Mesenchymal stem cell (in vitro differentiated cells and primary cell): ENCODE measurements around the gene SLC7A10.

Experiments used
- DNase-seq: peaks from one replicate; pipeline ENCODE4 v3.0.0-alpha.2; 2013
- H2AFZ ChIP-seq: one replicate; pipeline ENCODE4 v1.6.1; 2013; ENCODE audit warnings: low read depth, mild to moderate bottlenecking, control low read depth, inconsistent platforms, low read length, moderate library complexity
- H2AK5ac ChIP-seq: 2 replicates; pipeline ENCODE4 v1.6.1; 2013; ENCODE audit warnings: low read length, moderate library complexity, mild to moderate bottlenecking, inconsistent platforms; ENCODE audit not compliant: severe bottlenecking
- H2BK120ac ChIP-seq: one replicate; pipeline ENCODE4 v1.6.1; 2013; ENCODE audit warnings: low read depth, mild to moderate bottlenecking, inconsistent platforms, low read length, moderate library complexity
- H2BK12ac ChIP-seq, 2 experiments: one replicate each; pipeline ENCODE4 v1.6.1; 2013; ENCODE audit warnings: inconsistent platforms in 2 of 2, low read length in 2 of 2, mild to moderate bottlenecking in 2 of 2, moderate library complexity in 2 of 2, control low read depth in 1 of 2
- H2BK15ac ChIP-seq: one replicate; pipeline ENCODE4 v1.6.1; 2013; ENCODE audit warnings: mild to moderate bottlenecking, low read depth, inconsistent platforms; ENCODE audit not compliant: poor library complexity, severe bottlenecking
- H2BK5ac ChIP-seq: 2 replicates; pipeline ENCODE4 v1.6.1; 2013; ENCODE audit warnings: low read depth, mild to moderate bottlenecking, low read length, control low read depth, inconsistent platforms; ENCODE audit not compliant: poor library complexity, severe bottlenecking
- H3K14ac ChIP-seq, 2 experiments: one replicate each; pipeline ENCODE4 v1.6.1; 2013; ENCODE audit warnings: inconsistent platforms in 2 of 2, low read length in 2 of 2, control low read depth in 1 of 2, mild to moderate bottlenecking in 1 of 2, moderate library complexity in 1 of 2
- H3K18ac ChIP-seq, 2 experiments: one replicate each; pipeline ENCODE4 v1.6.1; 2013; ENCODE audit warnings: inconsistent platforms in 2 of 2, low read length in 2 of 2, control low read depth in 1 of 2, low read depth in 1 of 2, mild to moderate bottlenecking in 1 of 2
- H3K23ac ChIP-seq, 2 experiments: one replicate each; pipeline ENCODE4 v1.6.1; 2013; ENCODE audit warnings: inconsistent platforms in 2 of 2, low read length in 2 of 2, mild to moderate bottlenecking in 2 of 2, moderate library complexity in 2 of 2, control low read depth in 1 of 2
- H3K27ac ChIP-seq: 2 replicates; pipeline ENCODE4 v1.5.1; 2013; ENCODE audit warnings: mild to moderate bottlenecking, moderate library complexity, low read length, control low read depth, inconsistent platforms; ENCODE audit not compliant: poor library complexity, severe bottlenecking
- H3K27me3 ChIP-seq, 2 experiments: 2 replicates each; pipeline versions ENCODE4 v1.6.1 to v1.7.0; 2013; ENCODE audit warnings: low read length in 2 of 2, mild to moderate bottlenecking in 2 of 2, moderate library complexity in 2 of 2, control low read depth in 1 of 2, inconsistent platforms in 1 of 2; ENCODE audit not compliant: control insufficient read depth in 1 of 2, insufficient read depth in 1 of 2
- H3K36me3 ChIP-seq, 2 experiments: 2 replicates each; pipeline versions ENCODE4 v1.6.1 to v1.7.0; 2013; ENCODE audit warnings: low read length in 2 of 2, control low read depth in 1 of 2, inconsistent platforms in 1 of 2, low read depth in 1 of 2, mild to moderate bottlenecking in 1 of 2; ENCODE audit not compliant: insufficient read depth in 2 of 2, control insufficient read depth in 1 of 2
- H3K4ac ChIP-seq, 2 experiments: one replicate each; pipeline ENCODE4 v1.6.1; 2013; ENCODE audit warnings: inconsistent platforms in 2 of 2, low read length in 2 of 2, mild to moderate bottlenecking in 2 of 2, moderate library complexity in 2 of 2, control low read depth in 1 of 2, low read depth in 1 of 2
- H3K4me1 ChIP-seq: 2 replicates; pipeline ENCODE4 v1.6.1; 2013; ENCODE audit warnings: low read depth, low read length, control low read depth; ENCODE audit not compliant: control insufficient read depth, insufficient read depth
- H3K4me2 ChIP-seq: 2 replicates; pipeline ENCODE4 v1.6.1; 2013; ENCODE audit warnings: low read length, mild to moderate bottlenecking, inconsistent platforms; ENCODE audit not compliant: poor library complexity, severe bottlenecking
- H3K4me3 ChIP-seq, 2 experiments: 2 replicates each; pipeline versions ENCODE4 v1.5.1 to v1.7.0; 2013; ENCODE audit warnings: low read length in 2 of 2, mild to moderate bottlenecking in 2 of 2, control low read depth in 1 of 2, low read depth in 1 of 2; ENCODE audit not compliant: insufficient read depth in 1 of 2
- H3K79me1 ChIP-seq: replicated peaks from 2 replicates; pipeline ENCODE4 v1.6.1; 2013; ENCODE audit warnings: mild to moderate bottlenecking, control low read depth, low read length, inconsistent platforms; ENCODE audit not compliant: poor library complexity, severe bottlenecking
- H3K9ac ChIP-seq: 2 replicates; pipeline ENCODE4 v1.7.0; 2013; ENCODE audit warnings: mild to moderate bottlenecking, low read length, moderate library complexity
- H3K9me3 ChIP-seq: 2 replicates; pipeline ENCODE4 v1.7.0; 2013; ENCODE audit warnings: mild to moderate bottlenecking, low read length; ENCODE audit not compliant: control insufficient read depth
- H4K8ac ChIP-seq: one replicate; pipeline ENCODE4 v1.6.1; 2013; ENCODE audit warnings: inconsistent platforms, mild to moderate bottlenecking, low read length, moderate library complexity
- H4K91ac ChIP-seq: one replicate; pipeline ENCODE4 v1.6.1; 2013; ENCODE audit warnings: mild to moderate bottlenecking, low read length, inconsistent platforms
- WGBS: methylation state at CpG from one replicate; pipeline ENCODE4 v1.1.7; 2013; ENCODE audit warnings: mixed read lengths; 5-methylcytosine and 5-hydroxymethylcytosine counted together

The SLC7A10 gene

DNA sequence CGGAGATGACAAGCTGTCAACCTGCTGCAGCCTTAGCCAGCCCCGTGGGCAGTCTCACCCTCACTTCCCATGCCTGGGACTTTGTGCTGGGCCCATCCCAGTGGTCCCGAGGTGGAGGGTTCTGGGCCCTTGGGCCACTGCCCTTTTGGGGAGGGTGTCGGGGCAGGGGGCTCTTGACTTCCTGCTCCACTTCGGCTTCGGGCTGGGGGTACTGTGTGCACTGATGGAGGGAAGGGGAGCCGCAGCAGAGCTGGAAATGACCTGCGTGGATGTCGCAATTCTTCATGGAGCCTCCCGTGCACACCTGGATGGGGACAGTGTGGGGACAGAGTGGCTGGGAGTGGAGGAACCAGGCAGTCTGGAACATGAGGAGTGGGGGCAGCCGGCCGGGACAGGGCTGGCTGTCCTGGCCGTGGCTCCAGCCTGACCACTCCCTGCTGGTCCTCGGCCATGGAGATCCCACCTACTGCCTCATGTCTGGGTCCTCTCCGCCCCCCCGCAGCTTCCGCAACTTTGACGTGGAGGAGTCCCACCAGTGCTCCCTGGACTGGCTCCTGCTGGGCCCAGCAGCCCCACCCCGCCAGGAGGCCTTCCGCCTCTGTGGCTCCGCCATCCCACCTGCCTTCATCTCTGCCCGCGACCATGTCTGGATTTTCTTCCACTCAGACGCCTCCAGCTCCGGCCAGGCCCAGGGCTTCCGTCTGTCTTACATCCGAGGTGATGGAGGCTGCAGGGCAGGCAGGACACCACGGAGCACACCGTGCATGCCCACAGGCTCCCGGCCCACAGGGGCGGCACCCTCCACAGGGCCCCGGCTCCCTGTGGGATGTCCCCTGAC lies 21.3 kb downstream of the SLC7A10 start:
- Histone ChIP-seq H2BK15ac (no peak overlapping the region), H2BK12ac (no peak overlapping the region), H3K36me3 (peaks cover 29 to 63% of the 10 kb centered on the region in 2 experiments), H3K4ac (no peak overlapping the region), H3K23ac (no peak overlapping the region), H3K14ac (no peak overlapping the region), H3K79me1 (no peaks in the 10 kb centered on the region), H2AFZ (no peak overlapping the region), H3K9ac (no peak overlapping the region), H4K8ac (no peak overlapping the region), H2AK5ac (no peak overlapping the region), H3K4me2 (no peak overlapping the region), H3K18ac (no peak overlapping the region), H3K4me1 (peaks cover 9% of the 10 kb centered on the region), H4K91ac (no peak overlapping the region), H3K27me3 (no peaks in the 10 kb centered on the region), H3K27ac (no peak overlapping the region), H3K4me3 (peak overlapping the region in 1 of 2 experiments; percentile 10), H2BK5ac (no peak overlapping the region), H2BK120ac (no peak overlapping the region), H3K9me3 (no peaks in the 10 kb centered on the region)
- DNase-seq, result no peak
- WGBS, result 92% methylated on average over 32 of the region's 32 CpGs

- Histone ChIP-seq H2BK120ac (no peak overlapping the region), H3K27ac (no peak overlapping the region), H3K9me3 (no peaks in the 10 kb centered on the region), H3K14ac (no peak overlapping the region), H2BK15ac (no peak overlapping the region), H3K27me3 (no peaks in the 10 kb centered on the region), H3K79me1 (no peaks in the 10 kb centered on the region), H2AK5ac (no peak overlapping the region), H3K4me2 (no peak overlapping the region), H2AFZ (no peak overlapping the region), H3K9ac (no peak overlapping the region), H3K4me3 (no peak overlapping the region), H3K4me1 (peaks cover 9% of the 10 kb centered on the region), H4K8ac (no peak overlapping the region), H4K91ac (no peak overlapping the region), H3K23ac (no peak overlapping the region), H2BK5ac (no peak overlapping the region), H3K18ac (no peak overlapping the region), H3K4ac (no peak overlapping the region), H2BK12ac (no peak overlapping the region), H3K36me3 (peaks cover 36 to 69% of the 10 kb centered on the region in 2 experiments)
- no peak for DNase-seq
- 96% methylated on average over 6 of the region's 6 CpGs for WGBS
These were observed 22.1 kb downstream of the SLC7A10 start for GRCh38 chr19:33203529-33203928.

- Histone ChIP-seq H3K27ac (no peak overlapping the region), H2BK120ac (no peak overlapping the region), H3K14ac (no peak overlapping the region), H2AK5ac (no peak overlapping the region), H4K91ac (peak overlapping the region; percentile 19), H2BK12ac (no peak overlapping the region), H2BK5ac (no peak overlapping the region), H3K9ac (no peak overlapping the region), H3K4ac (no peak overlapping the region), H2AFZ (no peak overlapping the region), H3K18ac (no peak overlapping the region), H3K36me3 (peaks cover 39 to 73% of the 10 kb centered on the region in 2 experiments), H3K79me1 (no peaks in the 10 kb centered on the region), H3K27me3 (no peaks in the 10 kb centered on the region), H3K4me1 (peaks cover 9% of the 10 kb centered on the region), H3K23ac (no peak overlapping the region), H3K4me3 (no peak overlapping the region), H4K8ac (no peak overlapping the region), H2BK15ac (no peak overlapping the region), H3K4me2 (no peak overlapping the region), H3K9me3 (no peaks in the 10 kb centered on the region)
- 95% methylated on average over 27 of the region's 27 CpGs for WGBS
- DNase-seq, result no peak
These were observed 22.8 kb downstream of the SLC7A10 start for GRCh38 chr19:33202546-33203507.
